ENCODE data around the gene PHF2. TPM values are rescaled to one million over a fixed set of nuclear protein-coding genes. Genes with fewer than 3 reads are reported as not detected.

Gene PHF2
- total and polyA plus RNA-seq, 10 donors = 11.2 to 46.2 (median 31.0) TPM

GRCh38 chr9:93649610-93650261 is 73.4 kb downstream of the PHF2 start:
- peaks cover 4 to 100% (median 83%) of the 10 kb centered on the region in 6 donors for H3K36me3 ChIP-seq
- WGBS, 5 donors = 91 to 95% (median 94%) methylated on average over 18 to 19 of the region's 19 CpGs

DNA sequence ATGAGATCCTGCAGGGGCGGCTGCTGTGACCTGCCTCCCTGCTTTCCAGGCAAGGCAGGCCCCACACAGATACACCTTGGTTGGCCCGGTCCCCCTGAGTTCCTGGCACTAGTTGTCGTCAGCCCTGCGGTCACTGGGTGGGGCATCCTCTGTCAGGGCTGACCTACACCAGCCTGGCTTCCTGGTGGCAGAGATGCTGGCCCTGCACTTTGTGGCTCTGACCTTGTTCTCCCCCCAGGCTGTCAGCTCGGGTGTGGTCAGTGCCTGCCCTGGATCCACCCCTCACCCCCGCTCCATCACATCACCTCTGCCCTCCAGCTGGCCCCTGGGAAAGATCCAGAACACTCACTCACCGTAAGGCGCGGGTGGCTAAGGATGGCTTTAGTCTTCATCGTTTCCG is 74.1 kb downstream of the PHF2 start:
- Histone ChIP-seq H3K9me3 (no peaks in the 10 kb centered on the region), H3K27ac (peak overlapping the region in 1 of 8 donors; percentile 50), H3K4me3 (no peak overlapping the region), H3K27me3 (replicated peaks in 1 of 7) (no peaks in the 10 kb centered on the region), H3K36me3 (peaks cover 4 to 100% (median 81%) of the 10 kb centered on the region in 6 donors), H3K4me1 (peaks cover 0 to 4% (median 0%) of the 10 kb centered on the region in 6 donors)
- WGBS, 5 donors = 78 to 86% (median 84%) methylated on average over 10 to 11 of the region's 11 CpGs
- peak; percentile 74 for DNase-seq
- TF ChIP-seq, protein P1, sequence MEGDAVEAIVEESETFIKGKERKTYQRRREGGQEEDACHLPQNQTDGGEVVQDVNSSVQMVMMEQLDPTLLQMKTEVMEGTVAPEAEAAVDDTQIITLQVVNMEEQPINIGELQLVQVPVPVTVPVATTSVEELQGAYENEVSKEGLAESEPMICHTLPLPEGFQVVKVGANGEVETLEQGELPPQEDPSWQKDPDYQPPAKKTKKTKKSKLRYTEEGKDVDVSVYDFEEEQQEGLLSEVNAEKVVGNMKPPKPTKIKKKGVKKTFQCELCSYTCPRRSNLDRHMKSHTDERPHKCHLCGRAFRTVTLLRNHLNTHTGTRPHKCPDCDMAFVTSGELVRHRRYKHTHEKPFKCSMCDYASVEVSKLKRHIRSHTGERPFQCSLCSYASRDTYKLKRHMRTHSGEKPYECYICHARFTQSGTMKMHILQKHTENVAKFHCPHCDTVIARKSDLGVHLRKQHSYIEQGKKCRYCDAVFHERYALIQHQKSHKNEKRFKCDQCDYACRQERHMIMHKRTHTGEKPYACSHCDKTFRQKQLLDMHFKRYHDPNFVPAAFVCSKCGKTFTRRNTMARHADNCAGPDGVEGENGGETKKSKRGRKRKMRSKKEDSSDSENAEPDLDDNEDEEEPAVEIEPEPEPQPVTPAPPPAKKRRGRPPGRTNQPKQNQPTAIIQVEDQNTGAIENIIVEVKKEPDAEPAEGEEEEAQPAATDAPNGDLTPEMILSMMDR (IDR thresholded peaks at IDR 0.05 in 8 of 11, conservative IDR thresholded peaks at IDR 0.05 in 3 of 11) = no peak
- TF ChIP-seq POLR2AphosphoS5 (IDR thresholded peaks at IDR 0.05) = peak in 2 of 3 donors; percentile 15 to 72
- intact Hi-C loops (cut with DNase I; ENCODE audit: low total_unique reads) = no loop called here

More at GRCh38 chr9:93649610-93650261, 73.4 kb downstream of the PHF2 start:
- TF ChIP-seq, protein P1 (IDR thresholded peaks at IDR 0.05 in 8 of 11, conservative IDR thresholded peaks at IDR 0.05 in 3 of 11) = no peak
- DNase-seq = no peak
- H3K27ac ChIP-seq = peak overlapping the region in 1 of 8 donors; percentile 50
- no peaks in the 10 kb centered on the region for H3K9me3 ChIP-seq
- H3K4me3 ChIP-seq = no peak overlapping the region
- peaks cover 0 to 4% (median 0%) of the 10 kb centered on the region in 6 donors for H3K4me1 ChIP-seq
- intact Hi-C loops (cut with DNase I; ENCODE audit: low total_unique reads) = no loop called here
- H3K27me3 ChIP-seq (replicated peaks in 1 of 7) = no peaks in the 10 kb centered on the region

- H3K27ac ChIP-seq = no peak overlapping the region
- H3K9me3 ChIP-seq = no peaks in the 10 kb centered on the region
- 89 to 95% (median 91%) methylated on average over 5 of the region's 5 CpGs for WGBS, 5 donors
- intact Hi-C loops (cut with DNase I; ENCODE audit: low total_unique reads) = no loop called here
- peaks cover 0 to 4% (median 0%) of the 10 kb centered on the region in 6 donors for H3K4me1 ChIP-seq
- DNase-seq = no peak
- H3K36me3 ChIP-seq = peaks cover 4 to 100% (median 78%) of the 10 kb centered on the region in 6 donors
- TF ChIP-seq POLR2A (IDR thresholded peaks at IDR 0.05) (no peak), POLR2AphosphoS5 (IDR thresholded peaks at IDR 0.05) (no peak)
- TF ChIP-seq, protein P1 (IDR thresholded peaks at IDR 0.05 in 8 of 11, conservative IDR thresholded peaks at IDR 0.05 in 3 of 11) = no peak
- H3K4me3 ChIP-seq = no peak overlapping the region
- no peaks in the 10 kb centered on the region for H3K27me3 ChIP-seq (replicated peaks in 1 of 7)
These were observed 75.2 kb downstream of the PHF2 start for GRCh38 chr9:93651521-93651950.

All from spleen (tissue), 11 donors.